GM21390 (cell line): Measurements from ENCODE around the gene IMMT.
A peak's percentile ranks its signal among the peaks of the same experiment; 100 is the strongest.

Source experiments
- ATAC-seq: cut with Tn5 transposase; IDR thresholded peaks from one replicate; pipeline ENCODE4 v1.9.1; 2021; ENCODE audit not compliant: unreplicated experiment

Gene IMMT

GRCh38 chr2:86226636-86227520, 31.6 kb upstream of the IMMT start:
- no peak for ATAC-seq

DNA sequence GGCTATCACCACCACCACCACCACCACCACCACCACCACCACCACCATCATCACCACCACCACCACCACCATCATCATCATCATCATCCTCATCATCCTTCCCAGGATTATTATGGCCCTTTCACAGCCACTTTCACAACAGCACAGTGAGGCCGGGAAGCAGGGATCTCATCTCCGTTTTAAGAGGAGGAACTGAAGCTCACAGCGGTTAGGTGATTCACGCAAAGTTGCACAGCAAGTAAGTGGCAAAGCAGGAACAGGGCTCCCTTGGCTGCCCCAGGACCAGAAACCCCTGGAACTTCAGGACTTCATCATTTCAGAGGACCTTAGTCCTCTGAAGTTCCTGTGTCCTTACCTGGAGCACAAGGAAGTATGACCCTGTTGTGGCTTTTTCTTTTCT, 30.8 kb upstream of the IMMT start:
- no peak for ATAC-seq

DNA sequence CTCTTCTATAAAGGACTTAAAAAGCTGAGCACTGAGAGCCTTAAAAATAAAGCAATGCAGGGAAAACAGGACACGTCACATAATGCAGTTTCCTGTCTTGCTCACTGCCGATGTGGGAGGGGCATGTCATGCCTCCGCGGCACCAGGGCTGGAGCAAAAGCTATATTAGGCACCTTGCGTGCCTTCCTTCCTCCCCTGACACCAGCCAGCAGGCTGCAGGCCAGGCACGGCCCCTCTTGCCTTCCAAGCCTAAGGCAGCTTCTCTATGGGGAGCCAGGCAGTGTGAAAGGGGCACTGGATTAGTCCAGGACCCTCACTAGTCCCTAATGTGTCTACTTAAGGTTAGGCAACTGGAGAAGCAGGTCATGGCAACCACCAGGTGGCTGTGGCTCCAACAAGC, 30.3 kb upstream of the IMMT start:
- ATAC-seq: no peak

GRCh38 chr2:86224645-86225355, 29.5 kb upstream of the IMMT start:
- no peak for ATAC-seq

DNA sequence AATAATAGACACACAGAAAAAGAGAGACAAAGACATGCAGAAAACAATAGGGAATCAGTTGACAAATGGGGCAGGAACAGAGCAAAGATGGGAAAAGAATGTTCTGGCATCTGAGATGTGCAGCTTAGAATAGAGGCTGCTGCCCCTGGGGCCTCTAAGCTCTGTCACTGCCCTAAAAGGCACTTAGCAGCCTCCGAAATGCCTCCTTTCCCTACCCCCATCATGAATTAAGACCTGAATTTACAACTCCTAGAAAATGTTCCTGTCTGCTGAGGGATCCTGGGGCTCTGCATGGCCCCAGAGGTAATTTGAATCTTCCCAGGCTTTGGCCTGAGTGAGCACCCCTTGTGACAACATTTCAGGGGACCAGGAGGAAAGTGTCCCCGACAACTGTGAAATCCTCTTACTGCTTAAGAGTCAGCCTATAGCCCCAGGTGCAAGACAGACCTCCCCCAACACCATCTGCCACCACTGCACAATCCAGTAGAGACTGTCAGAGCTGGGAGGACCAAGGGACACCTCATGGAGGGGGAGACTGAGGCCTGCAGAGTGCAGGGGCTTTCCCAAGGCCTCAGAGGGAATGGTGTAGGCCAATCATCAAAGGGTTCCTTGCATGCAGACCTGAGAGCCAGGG, 28.8 kb upstream of the IMMT start:
- no peak for ATAC-seq

DNA sequence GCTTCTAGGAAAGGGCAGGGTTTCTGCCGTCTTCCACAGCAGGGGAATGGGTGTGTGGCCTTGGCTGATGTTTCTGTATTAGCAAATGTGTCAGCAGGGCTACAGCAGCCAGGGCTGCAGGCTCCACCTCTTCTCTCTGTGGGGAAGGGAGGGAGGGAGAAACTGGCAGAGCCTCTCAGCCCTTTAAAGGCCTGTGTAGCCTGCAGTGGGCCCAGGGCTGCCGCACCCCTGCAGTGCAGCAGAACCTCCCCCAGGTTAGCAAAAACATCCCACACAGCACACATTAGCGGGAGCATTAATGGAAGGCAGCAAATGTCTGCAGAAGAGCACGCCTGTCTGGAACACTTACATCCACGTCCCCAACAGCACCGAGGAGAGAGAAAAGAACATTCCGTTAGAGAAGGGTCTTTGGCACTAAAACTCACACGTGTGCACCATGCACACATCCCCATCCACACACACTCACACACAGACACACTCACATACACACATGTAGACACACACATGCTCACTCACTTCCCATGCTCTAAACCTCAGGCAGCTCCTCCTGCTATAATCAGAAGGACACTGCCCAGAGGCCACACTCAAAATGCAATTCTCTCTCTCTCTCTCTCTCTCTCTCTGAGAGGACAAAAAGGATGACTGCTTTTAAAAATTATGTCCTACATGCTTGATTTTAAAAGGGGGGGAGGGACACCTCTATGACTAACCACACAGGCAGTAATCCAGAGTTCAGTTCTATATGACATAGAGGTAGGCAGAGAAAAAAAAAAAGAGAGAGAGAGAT, 28.1 kb upstream of the IMMT start:
- no peak for ATAC-seq

GRCh38 chr2:86221066-86221684, 25.9 kb upstream of the IMMT start:
- ATAC-seq: no peak

DNA sequence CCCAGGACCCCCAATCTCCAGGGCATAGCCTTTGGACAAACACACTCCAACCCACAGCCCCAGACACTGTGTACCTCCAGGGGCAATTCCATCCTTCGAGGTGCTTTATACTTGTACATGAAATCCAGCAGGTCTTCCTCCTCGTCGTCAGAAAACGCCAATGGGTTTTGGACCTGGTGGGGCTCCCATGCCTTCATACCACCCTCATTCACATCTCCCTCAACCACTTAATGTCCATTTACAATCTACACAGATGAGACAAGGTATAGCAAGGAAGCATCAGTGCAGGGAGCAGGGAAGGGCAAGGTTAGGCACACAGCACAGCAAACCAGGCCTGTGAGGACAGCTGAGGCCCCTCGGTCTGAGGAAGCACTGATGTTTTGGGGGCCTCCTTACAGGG, 24.6 kb upstream of the IMMT start:
- no peak for ATAC-seq

- ATAC-seq: no peak
These were observed 22.9 kb upstream of the IMMT start for GRCh38 chr2:86218124-86218523.

- ATAC-seq: no peak
These were observed 21.6 kb upstream of the IMMT start for GRCh38 chr2:86216575-86217555.

DNA sequence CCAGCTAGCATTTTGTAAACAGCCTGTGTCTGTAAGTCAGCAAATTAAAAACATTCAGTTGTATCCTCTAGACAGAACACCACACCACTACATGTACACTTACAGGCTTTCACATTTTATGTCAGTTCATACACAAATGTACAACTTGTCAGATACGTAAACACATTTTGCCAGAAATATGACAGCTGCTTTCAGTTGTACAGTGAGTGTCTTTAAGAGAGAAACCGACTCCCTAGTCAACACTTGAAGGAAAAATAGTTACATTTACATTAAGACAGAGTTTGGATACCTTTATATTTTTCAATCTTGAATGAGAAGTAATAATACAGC, 19.2 kb upstream of the IMMT start:
- ATAC-seq: no peak

- ATAC-seq: no peak
These were observed 18.6 kb upstream of the IMMT start for GRCh38 chr2:86213699-86214502.

GRCh38 chr2:86213056-86213455, 17.8 kb upstream of the IMMT start:
- ATAC-seq: no peak

- ATAC-seq: no peak
These were observed 16.5 kb upstream of the IMMT start for GRCh38 chr2:86211796-86212188.

DNA sequence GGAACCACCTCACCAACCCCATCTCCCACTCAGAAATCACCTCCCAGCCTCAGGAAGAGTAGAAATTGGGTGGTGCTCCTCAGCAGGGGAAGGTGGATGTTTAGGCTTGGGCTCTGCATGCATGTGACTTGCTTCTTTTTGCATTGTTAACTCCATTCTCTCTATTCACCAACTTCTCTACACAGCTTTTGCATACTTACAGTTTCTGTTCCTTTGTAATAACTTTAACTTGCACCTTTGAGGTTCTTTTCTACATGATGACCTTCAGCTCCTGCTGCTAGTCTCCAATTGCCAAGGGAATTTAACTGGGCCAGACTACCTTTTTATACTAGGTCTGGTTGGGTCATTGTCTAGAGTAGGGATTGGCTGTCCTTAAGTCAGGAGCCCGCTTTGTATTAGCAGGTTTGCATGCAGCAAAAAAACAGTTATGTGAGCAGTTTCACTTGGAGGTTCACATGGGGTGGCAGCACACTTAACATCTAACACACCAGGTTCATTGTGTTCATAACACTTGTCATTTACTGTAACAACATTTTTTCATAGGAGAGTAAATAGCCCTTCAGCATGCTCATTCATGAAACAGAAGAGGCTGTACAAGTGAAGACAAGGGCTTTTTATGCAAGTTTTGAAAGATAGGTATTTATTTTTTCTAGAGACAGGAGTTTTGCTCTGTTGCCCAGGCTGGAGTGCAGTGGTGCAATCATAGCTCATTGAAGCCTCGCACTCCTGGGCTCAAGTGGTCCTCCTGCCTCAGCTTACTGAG, 16.0 kb upstream of the IMMT start:
- peak; percentile 55 for ATAC-seq

GRCh38 chr2:86204458-86204857, 9.2 kb upstream of the IMMT start:
- ATAC-seq: no peak

DNA sequence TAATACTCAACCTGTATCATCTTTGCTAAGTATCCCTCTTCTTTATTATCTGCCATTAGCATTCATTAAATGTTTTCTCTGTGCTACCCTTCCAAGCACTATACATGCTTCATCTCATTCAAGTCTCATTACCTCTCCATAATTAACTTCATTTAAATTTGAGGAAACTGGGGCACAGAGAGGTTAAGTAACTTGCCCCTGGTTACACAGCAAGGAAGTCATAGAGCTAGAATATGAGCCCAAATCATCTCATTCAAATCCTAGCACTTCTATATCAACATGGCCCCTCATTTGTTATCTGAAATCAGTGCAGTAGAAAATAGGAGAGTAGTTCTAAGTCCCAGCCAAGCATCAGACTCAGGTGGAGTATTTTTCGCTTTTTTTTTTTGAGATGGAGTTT, 8.4 kb upstream of the IMMT start:
- no peak for ATAC-seq

DNA sequence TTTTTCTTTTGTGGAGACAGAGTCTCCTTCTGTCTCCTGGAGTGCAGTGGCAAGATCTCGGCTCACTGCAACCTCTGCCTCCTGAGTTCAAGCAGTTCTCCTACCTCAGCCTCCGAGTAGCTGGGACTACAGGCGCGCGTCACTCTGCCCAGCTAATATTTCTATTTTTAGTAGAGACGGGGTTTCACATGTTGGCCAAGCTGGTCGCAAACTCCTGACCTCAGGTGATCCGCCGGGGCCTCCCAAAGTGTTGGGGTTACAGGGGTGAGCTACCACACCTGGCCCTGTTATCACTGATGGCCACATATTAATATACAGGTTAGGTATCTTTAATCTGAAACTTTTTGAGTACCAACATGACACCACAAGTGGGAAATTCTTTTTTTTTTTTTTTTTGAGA, 7.4 kb upstream of the IMMT start:
- no peak for ATAC-seq
